ENCODE measurements around the gene ERICH3.

ERICH3 gene

GRCh38 chr1:74609810-74610371, 63.7 kb downstream of the ERICH3 start:
- DNase-seq (ENCODE audit: low read depth, low spot score): no peak
- no peak overlapping the region for H3K4me3 ChIP-seq (ENCODE audit: low read length)

- DNase-seq (ENCODE audit: low read depth, low spot score): no peak
- no peak overlapping the region for H3K4me3 ChIP-seq (ENCODE audit: low read length)
These were observed 76.9 kb downstream of the ERICH3 start for GRCh38 chr1:74596717-74597116.

GRCh38 chr1:74593887-74594866, 79.4 kb downstream of the ERICH3 start:
- no peak overlapping the region for H3K4me3 ChIP-seq (ENCODE audit: low read length)
- DNase-seq (ENCODE audit: low read depth, low spot score): no peak

- no peak for DNase-seq (ENCODE audit: low read depth, low spot score)
- no peak overlapping the region for H3K4me3 ChIP-seq (ENCODE audit: low read length)
These were observed 80.8 kb downstream of the ERICH3 start for GRCh38 chr1:74592580-74593355.

GRCh38 chr1:74591949-74592348, 81.6 kb downstream of the ERICH3 start:
- DNase-seq (ENCODE audit: low read depth, low spot score): no peak
- H3K4me3 ChIP-seq (ENCODE audit: low read length): no peak overlapping the region

- no peak overlapping the region for H3K4me3 ChIP-seq (ENCODE audit: low read length)
- DNase-seq (ENCODE audit: low read depth, low spot score): no peak
These were observed 83.3 kb downstream of the ERICH3 start for GRCh38 chr1:74590288-74590687.

- H3K4me3 ChIP-seq (ENCODE audit: low read length): no peak overlapping the region
- no peak for DNase-seq (ENCODE audit: low read depth, low spot score)
These were observed 85.7 kb downstream of the ERICH3 start for GRCh38 chr1:74587888-74588287.

- no peak for DNase-seq (ENCODE audit: low read depth, low spot score)
- peak overlapping the region; percentile 17 for H3K4me3 ChIP-seq (ENCODE audit: low read length)
These were observed 87.2 kb downstream of the ERICH3 start for GRCh38 chr1:74586253-74586897.

GRCh38 chr1:74584185-74584584, 89.4 kb downstream of the ERICH3 start:
- no peak for DNase-seq (ENCODE audit: low read depth, low spot score)
- H3K4me3 ChIP-seq (ENCODE audit: low read length): no peak overlapping the region

GRCh38 chr1:74583397-74583796, 90.2 kb downstream of the ERICH3 start:
- no peak for DNase-seq (ENCODE audit: low read depth, low spot score)
- no peak overlapping the region for H3K4me3 ChIP-seq (ENCODE audit: low read length)

GRCh38 chr1:74579425-74579824, 94.2 kb downstream of the ERICH3 start:
- no peak for DNase-seq (ENCODE audit: low read depth, low spot score)
- H3K4me3 ChIP-seq (ENCODE audit: low read length): no peak overlapping the region

- H3K4me3 ChIP-seq (ENCODE audit: low read length): no peak overlapping the region
- no peak for DNase-seq (ENCODE audit: low read depth, low spot score)
These were observed 95.5 kb downstream of the ERICH3 start for GRCh38 chr1:74578101-74578500.

GRCh38 chr1:74571891-74572290, 101.7 kb downstream of the ERICH3 start:
- H3K4me3 ChIP-seq (ENCODE audit: low read length): no peak overlapping the region
- DNase-seq (ENCODE audit: low read depth, low spot score): no peak

- DNase-seq (ENCODE audit: low read depth, low spot score): no peak
- H3K4me3 ChIP-seq (ENCODE audit: low read length): no peak overlapping the region
These were observed 102.1 kb downstream of the ERICH3 start for GRCh38 chr1:74571493-74571800.

GRCh38 chr1:74570797-74571492, 102.6 kb downstream of the ERICH3 start:
- no peak overlapping the region for H3K4me3 ChIP-seq (ENCODE audit: low read length)
- DNase-seq (ENCODE audit: low read depth, low spot score): no peak

GRCh38 chr1:74549932-74550331, 123.7 kb downstream of the ERICH3 start:
- no peak overlapping the region for H3K4me3 ChIP-seq (ENCODE audit: low read length)
- DNase-seq (ENCODE audit: low read depth, low spot score): no peak

GRCh38 chr1:74548961-74549750, 124.4 kb downstream of the ERICH3 start:
- no peak overlapping the region for H3K4me3 ChIP-seq (ENCODE audit: low read length)
- no peak for DNase-seq (ENCODE audit: low read depth, low spot score)

- no peak overlapping the region for H3K4me3 ChIP-seq (ENCODE audit: low read length)
- DNase-seq (ENCODE audit: low read depth, low spot score): no peak
These were observed 127.8 kb downstream of the ERICH3 start for GRCh38 chr1:74545821-74546220.

Measured in Jurkat, Clone E6-1 (cell line).